A673 (cell line): ENCODE measurements around the gene GDF9.

Experiments used
- EZH2 ChIP-seq: fragments of 200-600 bp; sonication (generic); IDR thresholded peaks from 2 replicates; pipeline ENCODE4 v1.6.1; 2017; ENCODE audit warnings: borderline replicate concordance, low read depth, mild to moderate bottlenecking, mixed read lengths, antibody characterized with exemption, low read length; ENCODE audit not compliant: poor library complexity, severe bottlenecking
- TF ChIP-seq, protein P1 (sequence below): fragments of 300-800, 200-600 bp; sonication (generic); conservative IDR thresholded peaks from 2 replicates; pipeline ENCODE4 v1.5.1; 2017; ENCODE audit warnings: low read depth, mild to moderate bottlenecking, antibody characterized with exemption, low read length, moderate library complexity, mixed read lengths

DNA sequence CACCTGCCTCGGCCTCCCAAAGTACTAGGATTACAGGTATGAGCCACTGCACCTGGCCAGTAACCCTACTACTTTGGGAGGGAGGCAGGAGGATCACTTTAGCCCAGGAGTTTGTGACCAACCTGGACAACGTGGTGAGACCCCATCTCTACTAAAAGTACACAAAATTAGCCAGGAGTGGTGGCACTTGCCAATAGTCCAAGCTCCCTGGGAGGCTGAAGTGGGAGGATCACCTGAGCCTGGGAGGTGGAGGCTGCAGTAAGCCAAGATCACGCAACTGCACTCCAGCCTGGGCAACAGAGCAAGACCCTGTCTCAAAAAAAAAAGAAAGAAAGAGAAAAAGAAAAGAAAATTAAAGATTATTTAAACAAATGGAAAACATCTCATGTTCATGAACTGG is 10.3 kb downstream of the GDF9 start:
- TF ChIP-seq, protein P1, sequence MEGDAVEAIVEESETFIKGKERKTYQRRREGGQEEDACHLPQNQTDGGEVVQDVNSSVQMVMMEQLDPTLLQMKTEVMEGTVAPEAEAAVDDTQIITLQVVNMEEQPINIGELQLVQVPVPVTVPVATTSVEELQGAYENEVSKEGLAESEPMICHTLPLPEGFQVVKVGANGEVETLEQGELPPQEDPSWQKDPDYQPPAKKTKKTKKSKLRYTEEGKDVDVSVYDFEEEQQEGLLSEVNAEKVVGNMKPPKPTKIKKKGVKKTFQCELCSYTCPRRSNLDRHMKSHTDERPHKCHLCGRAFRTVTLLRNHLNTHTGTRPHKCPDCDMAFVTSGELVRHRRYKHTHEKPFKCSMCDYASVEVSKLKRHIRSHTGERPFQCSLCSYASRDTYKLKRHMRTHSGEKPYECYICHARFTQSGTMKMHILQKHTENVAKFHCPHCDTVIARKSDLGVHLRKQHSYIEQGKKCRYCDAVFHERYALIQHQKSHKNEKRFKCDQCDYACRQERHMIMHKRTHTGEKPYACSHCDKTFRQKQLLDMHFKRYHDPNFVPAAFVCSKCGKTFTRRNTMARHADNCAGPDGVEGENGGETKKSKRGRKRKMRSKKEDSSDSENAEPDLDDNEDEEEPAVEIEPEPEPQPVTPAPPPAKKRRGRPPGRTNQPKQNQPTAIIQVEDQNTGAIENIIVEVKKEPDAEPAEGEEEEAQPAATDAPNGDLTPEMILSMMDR: no peak
- TF ChIP-seq EZH2: no peak
